Breast epithelium (tissue), 3 donors: ENCODE measurements around the gene MRPL37.

ENCODE experiments used
- CTCF ChIP-seq, 3 donors: fragments of 450-650 bp; IDR thresholded peaks; one replicate each; pipeline ENCODE4 v1.5.1; 2016 to 2017; ENCODE audit warnings: antibody characterized with exemption in 3 of 3, mild to moderate bottlenecking in 3 of 3, moderate library complexity in 3 of 3
- POLR2A ChIP-seq: fragments of 450-650 bp; IDR thresholded peaks from one replicate; pipeline ENCODE4 v1.6.1; 2016; ENCODE audit warnings: antibody characterized with exemption, mild to moderate bottlenecking, moderate library complexity

- no peak for TF ChIP-seq CTCF (IDR thresholded peaks at IDR 0.05)
- no peak for TF ChIP-seq POLR2A
Observed at GRCh38 chr1:54159733-54160316, 40.1 kb upstream of the MRPL37 start.
